Cardiac muscle cell (in vitro differentiated cells and primary cell): Measurements from ENCODE around the gene EN2. TPM values are rescaled to one million over a fixed set of nuclear protein-coding genes. Genes with fewer than 3 reads are reported as not detected.

Experiments used
- DNase-seq, 2 donors: peaks; one replicate each; pipeline versions ENCODE4 v3.0.0 to v3.0.0-alpha.2; 2010 to 2017; ENCODE audit warnings: low read depth in 1 of 2, low spot score in 1 of 2
- H3K27ac ChIP-seq: fragments of 200-600 bp; sonication (generic); 2 replicates; pipeline ENCODE4 v1.5.1; 2016
- H3K27me3 ChIP-seq: fragments of 200-600 bp; sonication (generic); 2 replicates; pipeline ENCODE4 v1.6.0; 2016; ENCODE audit warnings: control low read depth
- H3K36me3 ChIP-seq: fragments of 200-600 bp; sonication (generic); 2 replicates; pipeline ENCODE4 v1.5.1; 2016; ENCODE audit warnings: control low read depth
- H3K4me1 ChIP-seq: fragments of 200-600 bp; sonication (generic); 2 replicates; pipeline ENCODE4 v1.8.1; 2017; ENCODE audit warnings: low read depth, mild to moderate bottlenecking, mixed run types
- H3K4me3 ChIP-seq: fragments of 200-600 bp; sonication (generic); 2 replicates; pipeline ENCODE4 v1.5.1; 2016; ENCODE audit warnings: mild to moderate bottlenecking
- H3K9me3 ChIP-seq: fragments of 200-600 bp; sonication (generic); 2 replicates; pipeline ENCODE4 v1.5.1; 2017; ENCODE audit warnings: low read depth, mild to moderate bottlenecking, control low read depth
- CTCF ChIP-seq: IDR thresholded peaks from 2 replicates; pipeline ENCODE4 v1.5.1; 2012; ENCODE audit warnings: low read depth, mild to moderate bottlenecking, low read length
- polyA plus RNA-seq: library from polyadenylated mRNA; unstranded; fragments of >200 nt; fragmentation: Nextera tagmentation; extraction: Ambion mirVana; gene quantifications from 2 replicates; pipeline ENCODE4 v1.2.1, GENCODE V29; 2016
- total RNA-seq: library from RNA; depleted of rRNA; stranded (reverse); fragments of >200 nt; gene quantifications from 2 replicates; pipeline ENCODE4 v1.2.3, GENCODE V29; 2016

EN2 gene
- total and polyA plus RNA-seq, 2 experiments from 2014 or later: not detected

- Histone ChIP-seq H3K4me3 (no peak overlapping the region), H3K36me3 (no peaks in the 10 kb centered on the region), H3K27ac (no peak overlapping the region), H3K9me3 (no peaks in the 10 kb centered on the region), H3K27me3 (peaks cover 87% of the 10 kb centered on the region), H3K4me1 (no peaks in the 10 kb centered on the region)
- TF ChIP-seq CTCF: no peak
- no peak for DNase-seq
Observed at GRCh38 chr7:155424301-155425010, 33.5 kb upstream of the EN2 start.

- DNase-seq: no peak
- H3K36me3 ChIP-seq: no peaks in the 10 kb centered on the region
- H3K4me1 ChIP-seq: no peaks in the 10 kb centered on the region
- TF ChIP-seq CTCF: no peak
- no peaks in the 10 kb centered on the region for H3K9me3 ChIP-seq
- H3K27me3 ChIP-seq: peaks cover 87% of the 10 kb centered on the region
- no peak overlapping the region for H3K27ac ChIP-seq
- H3K4me3 ChIP-seq: no peak overlapping the region
Observed at GRCh38 chr7:155425011-155425340, 33.0 kb upstream of the EN2 start.

GRCh38 chr7:155425887-155426286, 32.0 kb upstream of the EN2 start:
- TF ChIP-seq CTCF: no peak
- H3K9me3 ChIP-seq: no peaks in the 10 kb centered on the region
- DNase-seq: no peak
- H3K27ac ChIP-seq: no peak overlapping the region
- H3K4me1 ChIP-seq: no peaks in the 10 kb centered on the region
- H3K36me3 ChIP-seq: no peaks in the 10 kb centered on the region
- H3K27me3 ChIP-seq: peaks cover 90% of the 10 kb centered on the region
- no peak overlapping the region for H3K4me3 ChIP-seq

- H3K27me3 ChIP-seq: peaks cover 90% of the 10 kb centered on the region
- no peak overlapping the region for H3K4me3 ChIP-seq
- no peak for DNase-seq
- TF ChIP-seq CTCF: no peak
- no peaks in the 10 kb centered on the region for H3K36me3 ChIP-seq
- H3K27ac ChIP-seq: no peak overlapping the region
- H3K4me1 ChIP-seq: no peaks in the 10 kb centered on the region
- H3K9me3 ChIP-seq: no peaks in the 10 kb centered on the region
Observed at GRCh38 chr7:155426543-155427410, 31.2 kb upstream of the EN2 start.

- H3K27ac ChIP-seq: no peak overlapping the region
- H3K36me3 ChIP-seq: no peaks in the 10 kb centered on the region
- no peak for DNase-seq
- H3K4me3 ChIP-seq: no peak overlapping the region
- H3K4me1 ChIP-seq: no peaks in the 10 kb centered on the region
- no peaks in the 10 kb centered on the region for H3K9me3 ChIP-seq
- peaks cover 93% of the 10 kb centered on the region for H3K27me3 ChIP-seq
- TF ChIP-seq CTCF: no peak
Observed at GRCh38 chr7:155427411-155428038, 30.4 kb upstream of the EN2 start.
